Right atrium auricular region (tissue), 2 donors: ENCODE data around the gene TP53TG5. TPM values are rescaled to one million over a fixed set of nuclear protein-coding genes. Genes with fewer than 3 reads are reported as not detected.
A peak's percentile ranks its signal among the peaks of the same experiment; 100 is the strongest.

ENCODE experiments used
- DNase-seq: peaks from one replicate; pipeline ENCODE4 v3.0.0-alpha.2; 2019; ENCODE audit warnings: low spot score
- H3K27ac ChIP-seq, 2 donors: fragments of 200-600 bp; sonication (generic); 1 replicate in 1 of 2; 2 replicates in 1 of 2; pipeline ENCODE4 v1.5.1; 2016 to 2019
- H3K27me3 ChIP-seq, 2 donors: fragments of 200-600 bp; sonication (generic); one replicate each; pipeline versions ENCODE4 v1.5.1 to v1.6.0; 2017 to 2019
- H3K36me3 ChIP-seq: fragments of 200-600 bp; sonication (generic); one replicate; pipeline ENCODE4 v1.5.1; 2016
- H3K4me1 ChIP-seq, 2 donors: fragments of 200-600 bp; sonication (generic); one replicate each; pipeline versions ENCODE4 v1.5.1 to v1.6.0; 2017 to 2019
- H3K4me3 ChIP-seq, 2 donors: fragments of 200-600 bp; sonication (generic); 1 replicate in 1 of 2; 2 replicates in 1 of 2; pipeline ENCODE4 v1.5.1; 2017 to 2019; ENCODE audit warnings: mild to moderate bottlenecking in 1 of 2, moderate library complexity in 1 of 2
- H3K9me3 ChIP-seq, 2 donors: fragments of 200-600 bp; sonication (generic); one replicate each; pipeline ENCODE4 v1.5.1; 2019
- CTCF ChIP-seq, 2 donors: fragments of 200-600 bp; sonication (generic); IDR thresholded peaks; one replicate each; pipeline ENCODE4 v1.5.1; 2019; ENCODE audit warnings: antibody characterized with exemption in 2 of 2
- total RNA-seq, 2 donors: library from RNA; depleted of rRNA; stranded (reverse); fragments of >200 nt; gene quantifications; one replicate each; pipeline ENCODE4 v1.1.0, GENCODE V29; 2016

TP53TG5 gene
- total RNA-seq, 2 donors from 2014 or later, result not detected

GRCh38 chr20:45344168-45344860, 33.8 kb downstream of the TP53TG5 start:
- peaks cover 19% of the 10 kb centered on the region for H3K36me3 ChIP-seq
- peaks cover 5 to 88% of the 10 kb centered on the region in 2 donors for H3K4me1 ChIP-seq
- TF ChIP-seq CTCF (IDR thresholded peaks at IDR 0.05), result no peak
- H3K27me3 ChIP-seq, result no peaks in the 10 kb centered on the region
- H3K27ac ChIP-seq, result peak overlapping the region; percentile 96 to 97
- H3K9me3 ChIP-seq, result no peaks in the 10 kb centered on the region
- peak; percentile 91 for DNase-seq
- peak overlapping the region; percentile 17 to 69 for H3K4me3 ChIP-seq

- H3K4me3 ChIP-seq, result peak overlapping the region in 1 of 2 donors; percentile 69
- peak overlapping the region; percentile 96 to 97 for H3K27ac ChIP-seq
- H3K27me3 ChIP-seq, result no peaks in the 10 kb centered on the region
- peaks cover 21% of the 10 kb centered on the region for H3K36me3 ChIP-seq
- peaks cover 5 to 94% of the 10 kb centered on the region in 2 donors for H3K4me1 ChIP-seq
- TF ChIP-seq CTCF (IDR thresholded peaks at IDR 0.05), result no peak
- H3K9me3 ChIP-seq, result no peaks in the 10 kb centered on the region
- DNase-seq, result no peak
Observed at GRCh38 chr20:45343532-45344167, 34.5 kb downstream of the TP53TG5 start.

- TF ChIP-seq CTCF (IDR thresholded peaks at IDR 0.05), result no peak
- Histone ChIP-seq H3K27me3 (no peaks in the 10 kb centered on the region), H3K9me3 (no peaks in the 10 kb centered on the region), H3K4me3 (no peak overlapping the region), H3K27ac (peak overlapping the region; percentile 96 to 97), H3K4me1 (peaks cover 5 to 98% of the 10 kb centered on the region in 2 donors), H3K36me3 (peaks cover 21% of the 10 kb centered on the region)
- no peak for DNase-seq
Observed at GRCh38 chr20:45342855-45343531, 35.1 kb downstream of the TP53TG5 start.

- Histone ChIP-seq H3K9me3 (no peaks in the 10 kb centered on the region), H3K4me3 (peak overlapping the region; percentile 9 to 26), H3K4me1 (peaks cover 5 to 100% of the 10 kb centered on the region in 2 donors), H3K36me3 (peaks cover 21% of the 10 kb centered on the region), H3K27me3 (no peaks in the 10 kb centered on the region), H3K27ac (peak overlapping the region; percentile 96 to 97)
- peak; percentile 84 for DNase-seq
- no peak for TF ChIP-seq CTCF (IDR thresholded peaks at IDR 0.05)
Observed at GRCh38 chr20:45341939-45342854, 35.9 kb downstream of the TP53TG5 start.

GRCh38 chr20:45341579-45341938, 36.6 kb downstream of the TP53TG5 start:
- DNase-seq, result no peak
- H3K27me3 ChIP-seq, result no peaks in the 10 kb centered on the region
- peak overlapping the region; percentile 96 to 97 for H3K27ac ChIP-seq
- peaks cover 5 to 100% of the 10 kb centered on the region in 2 donors for H3K4me1 ChIP-seq
- H3K4me3 ChIP-seq, result peak overlapping the region; percentile 9 to 26
- peaks cover 21% of the 10 kb centered on the region for H3K36me3 ChIP-seq
- no peak for TF ChIP-seq CTCF (IDR thresholded peaks at IDR 0.05)
- H3K9me3 ChIP-seq, result no peaks in the 10 kb centered on the region
